ENCODE results near the gene SIRPB2. TPM values are rescaled to one million over a fixed set of nuclear protein-coding genes. Genes with fewer than 3 reads are reported as not detected.
A peak's percentile ranks its signal among the peaks of the same experiment; 100 is the strongest.

Gene SIRPB2
- total and polyA plus RNA-seq, 5 donors, result 1.8 to 5.4 (median 4.9) TPM

- H3K27me3 ChIP-seq (ENCODE audit: control insufficient read depth, insufficient read depth), result no peaks in the 10 kb centered on the region
- 78% methylated on average over 1 of the region's 1 CpG for WGBS
- intact Hi-C loops (cut with DNase I), result no loop called here
These were observed 35.1 kb upstream of the SIRPB2 start for GRCh38 chr20:1526310-1526709.

GRCh38 chr20:1524004-1524403 is 32.8 kb upstream of the SIRPB2 start:
- Histone ChIP-seq H3K4me1 (ENCODE audit: control insufficient read depth, insufficient read depth, low read length) (no peaks in the 10 kb centered on the region), H3K27me3 (ENCODE audit: control insufficient read depth, insufficient read depth) (no peaks in the 10 kb centered on the region)
- intact Hi-C loops (cut with DNase I), result no loop called here

More at GRCh38 chr20:1526310-1526709, 35.1 kb upstream of the SIRPB2 start:
- no peak for DNase-seq
- Histone ChIP-seq H3K4me1 (ENCODE audit: control insufficient read depth, insufficient read depth, low read length) (no peaks in the 10 kb centered on the region), H3K27ac (ENCODE audit: low read length) (no peak overlapping the region), H3K9me3 (ENCODE audit: control insufficient read depth, low read length) (no peaks in the 10 kb centered on the region), H3K4me3 (ENCODE audit: low read length) (no peak overlapping the region)
- ATAC-seq, result no peak

DNA sequence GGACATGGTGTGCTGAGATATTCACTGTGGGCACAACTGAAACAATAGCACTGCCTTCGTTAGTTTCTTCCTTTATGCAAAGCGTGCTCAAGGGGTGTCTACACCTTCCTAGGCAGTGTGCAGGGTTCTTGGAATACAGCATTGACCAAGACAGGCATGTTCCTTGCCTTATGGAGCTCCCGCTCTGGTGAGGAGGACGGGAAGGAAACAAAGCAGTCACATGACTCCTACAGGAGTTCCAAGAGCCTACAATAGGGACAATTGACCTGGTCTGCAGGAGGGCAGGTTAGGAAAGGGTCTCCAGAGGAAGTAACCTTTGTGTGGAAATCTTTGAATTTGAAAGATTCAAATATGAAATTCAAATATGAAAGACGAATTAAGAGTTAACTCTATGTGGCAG is 25.8 kb upstream of the SIRPB2 start:
- DNase-seq, result no peak
- H3K9me3 ChIP-seq (ENCODE audit: control insufficient read depth, low read length), result no peaks in the 10 kb centered on the region
- intact Hi-C loops (cut with DNase I), result no loop called here
- no peaks in the 10 kb centered on the region for H3K4me1 ChIP-seq (ENCODE audit: control insufficient read depth, insufficient read depth, low read length)
- H3K27ac ChIP-seq (ENCODE audit: low read length), result no peak overlapping the region
- H3K27me3 ChIP-seq (ENCODE audit: control insufficient read depth, insufficient read depth), result no peaks in the 10 kb centered on the region
- no peak for ATAC-seq
- no peak overlapping the region for H3K4me3 ChIP-seq (ENCODE audit: low read length)
- 69% methylated on average over 5 of the region's 5 CpGs for WGBS

More at GRCh38 chr20:1524004-1524403, 32.8 kb upstream of the SIRPB2 start:
- WGBS, result 47% methylated on average over 4 of the region's 4 CpGs
- no peak for ATAC-seq
- no peaks in the 10 kb centered on the region for H3K9me3 ChIP-seq (ENCODE audit: control insufficient read depth, low read length)
- no peak for DNase-seq
- no peak overlapping the region for H3K4me3 ChIP-seq (ENCODE audit: low read length)
- H3K27ac ChIP-seq (ENCODE audit: low read length), result no peak overlapping the region

GRCh38 chr20:1513801-1514200 is 22.6 kb upstream of the SIRPB2 start:
- Histone ChIP-seq H3K4me1 (ENCODE audit: control insufficient read depth, insufficient read depth, low read length) (no peaks in the 10 kb centered on the region), H3K4me3 (ENCODE audit: low read length) (no peak overlapping the region), H3K27me3 (ENCODE audit: control insufficient read depth, insufficient read depth) (no peaks in the 10 kb centered on the region), H3K9me3 (ENCODE audit: control insufficient read depth, low read length) (no peaks in the 10 kb centered on the region), H3K27ac (ENCODE audit: low read length) (no peak overlapping the region)
- intact Hi-C loops (cut with DNase I), result no loop called here
- WGBS, result 74% methylated on average over 1 of the region's 1 CpG
- no peak for ATAC-seq
- no peak for DNase-seq

DNA sequence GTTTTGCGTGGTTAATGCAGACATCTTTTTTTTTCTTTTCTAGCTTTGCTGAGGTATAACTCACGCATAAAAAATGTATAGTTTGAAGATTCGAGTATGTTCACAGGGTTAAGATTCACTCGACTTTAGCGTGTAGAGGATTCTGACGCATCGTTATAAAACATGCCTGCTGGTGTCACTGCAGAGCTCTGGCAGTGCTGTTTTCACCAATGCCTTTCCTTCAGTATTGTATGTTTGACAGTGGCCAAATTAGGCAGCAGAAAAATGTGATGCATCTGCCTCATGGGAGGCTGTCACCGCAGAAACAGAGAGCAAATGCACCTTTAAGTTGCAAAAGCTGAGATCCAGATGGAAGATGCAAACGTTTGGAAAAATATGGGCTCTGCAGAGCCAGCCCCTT is 18.0 kb upstream of the SIRPB2 start:
- Histone ChIP-seq H3K4me1 (ENCODE audit: control insufficient read depth, insufficient read depth, low read length) (no peaks in the 10 kb centered on the region), H3K4me3 (ENCODE audit: low read length) (no peak overlapping the region), H3K27ac (ENCODE audit: low read length) (no peak overlapping the region), H3K9me3 (ENCODE audit: control insufficient read depth, low read length) (no peaks in the 10 kb centered on the region), H3K27me3 (ENCODE audit: control insufficient read depth, insufficient read depth) (no peaks in the 10 kb centered on the region)
- 27% methylated on average over 9 of the region's 9 CpGs for WGBS
- no peak for ATAC-seq
- DNase-seq, result no peak
- intact Hi-C loops (cut with DNase I), result no loop called here

DNA sequence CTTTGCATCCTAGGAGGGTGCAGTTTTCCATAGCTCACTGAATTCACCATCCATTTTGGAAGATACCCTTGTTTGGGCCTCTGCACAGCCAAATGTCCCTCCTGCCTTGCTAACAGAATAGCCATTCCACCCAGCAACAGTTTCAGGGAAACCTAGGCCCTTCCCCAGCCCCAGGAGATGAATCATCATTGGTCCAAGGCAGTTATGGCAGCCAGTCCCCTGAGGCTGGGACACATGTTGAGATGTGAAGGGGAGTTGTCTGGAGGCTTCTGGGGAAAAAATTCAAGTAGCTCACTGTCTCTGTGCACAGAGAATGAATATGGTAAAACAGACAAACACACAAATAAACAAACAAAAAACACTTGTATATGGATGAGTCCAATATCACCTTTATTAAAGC is 17.4 kb upstream of the SIRPB2 start:
- DNase-seq (no peak), ATAC-seq (no peak)
- Histone ChIP-seq H3K27ac (ENCODE audit: low read length) (no peak overlapping the region), H3K9me3 (ENCODE audit: control insufficient read depth, low read length) (no peaks in the 10 kb centered on the region), H3K4me1 (ENCODE audit: control insufficient read depth, insufficient read depth, low read length) (no peaks in the 10 kb centered on the region), H3K27me3 (ENCODE audit: control insufficient read depth, insufficient read depth) (no peaks in the 10 kb centered on the region), H3K4me3 (ENCODE audit: low read length) (no peak overlapping the region)
- intact Hi-C loops (cut with DNase I), result no loop called here

DNA sequence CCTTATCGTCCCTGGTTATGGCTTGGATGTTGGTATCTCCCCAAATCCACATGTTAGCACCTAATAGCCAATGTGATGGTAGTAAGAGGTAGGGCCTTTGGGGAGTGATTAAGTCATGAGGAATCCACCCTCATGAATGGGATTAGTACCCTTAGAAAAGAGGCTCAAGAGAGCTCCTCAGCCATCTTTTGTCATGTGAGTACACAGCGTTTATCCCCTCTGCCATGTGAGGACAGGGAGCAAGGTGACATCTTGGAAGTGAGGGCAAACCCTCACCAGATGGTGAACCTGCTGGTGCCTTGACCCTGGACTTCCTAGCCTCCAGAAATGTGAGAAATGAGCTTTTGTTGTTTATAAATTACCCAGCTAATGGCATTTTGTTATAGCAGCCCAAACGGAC is 16.1 kb upstream of the SIRPB2 start:
- ATAC-seq, result no peak

DNA sequence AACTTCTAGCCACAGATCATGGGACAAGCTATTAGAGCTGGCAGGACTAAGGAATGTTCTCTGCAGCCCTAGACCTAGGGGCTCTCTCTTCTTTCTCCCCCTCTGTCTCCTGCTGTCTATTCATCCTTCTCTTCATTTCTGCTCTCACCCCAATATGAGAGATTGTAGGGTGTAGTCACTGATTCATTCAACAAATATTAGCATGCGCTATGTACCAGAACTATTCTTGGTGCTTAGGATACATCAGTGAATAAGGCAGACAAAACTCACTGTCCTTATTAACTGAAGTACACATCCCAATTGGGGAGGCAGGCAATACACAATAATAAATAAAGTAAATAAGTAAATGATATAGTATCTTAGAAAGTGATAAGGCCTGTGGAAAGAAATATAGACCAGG is 14.7 kb upstream of the SIRPB2 start:
- intact Hi-C loops (cut with DNase I), result no loop called here
- no peaks in the 10 kb centered on the region for H3K9me3 ChIP-seq (ENCODE audit: control insufficient read depth, low read length)
- H3K27me3 ChIP-seq (ENCODE audit: control insufficient read depth, insufficient read depth), result no peaks in the 10 kb centered on the region
- no peak overlapping the region for H3K4me3 ChIP-seq (ENCODE audit: low read length)
- no peaks in the 10 kb centered on the region for H3K4me1 ChIP-seq (ENCODE audit: control insufficient read depth, insufficient read depth, low read length)
- ATAC-seq (no peak), DNase-seq (no peak)
- no peak overlapping the region for H3K27ac ChIP-seq (ENCODE audit: low read length)
- WGBS, result 72% methylated on average over 1 of the region's 1 CpG

More for the DNA sequence above, 16.1 kb upstream of the SIRPB2 start:
- Histone ChIP-seq H3K27ac (ENCODE audit: low read length) (no peak overlapping the region), H3K9me3 (ENCODE audit: control insufficient read depth, low read length) (no peaks in the 10 kb centered on the region), H3K4me1 (ENCODE audit: control insufficient read depth, insufficient read depth, low read length) (no peaks in the 10 kb centered on the region), H3K4me3 (ENCODE audit: low read length) (no peak overlapping the region), H3K27me3 (ENCODE audit: control insufficient read depth, insufficient read depth) (no peaks in the 10 kb centered on the region)
- no peak for DNase-seq
- 71% methylated on average over 3 of the region's 3 CpGs for WGBS
- intact Hi-C loops (cut with DNase I), result no loop called here

DNA sequence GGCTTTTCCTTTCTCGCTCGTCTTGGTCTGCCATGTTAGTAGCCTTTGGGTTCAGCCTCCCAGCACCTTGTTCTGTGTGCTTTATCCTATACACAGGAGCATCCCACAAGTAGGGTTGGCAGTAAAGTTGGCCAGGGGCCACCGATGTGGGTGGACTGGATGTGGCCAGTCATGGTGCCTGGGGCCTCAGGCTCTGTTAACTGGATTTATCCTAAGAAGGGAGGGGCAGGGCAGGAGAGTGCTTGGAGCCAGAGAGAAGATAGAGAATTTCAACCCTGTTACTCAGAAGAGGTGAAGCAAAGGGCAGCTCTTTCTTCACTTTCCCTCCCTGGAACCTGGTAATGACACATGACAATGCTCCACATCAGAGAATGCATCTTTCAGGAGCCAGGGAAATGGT is 14.1 kb upstream of the SIRPB2 start:
- H3K27me3 ChIP-seq (ENCODE audit: control insufficient read depth, insufficient read depth), result no peaks in the 10 kb centered on the region
- ATAC-seq (no peak), DNase-seq (no peak)
- no peaks in the 10 kb centered on the region for H3K4me1 ChIP-seq (ENCODE audit: control insufficient read depth, insufficient read depth, low read length)
- no peaks in the 10 kb centered on the region for H3K9me3 ChIP-seq (ENCODE audit: control insufficient read depth, low read length)
- intact Hi-C loops (cut with DNase I), result no loop called here
- H3K27ac ChIP-seq (ENCODE audit: low read length), result no peak overlapping the region
- H3K4me3 ChIP-seq (ENCODE audit: low read length), result no peak overlapping the region
- WGBS, result 83% methylated on average over 3 of the region's 3 CpGs

DNA sequence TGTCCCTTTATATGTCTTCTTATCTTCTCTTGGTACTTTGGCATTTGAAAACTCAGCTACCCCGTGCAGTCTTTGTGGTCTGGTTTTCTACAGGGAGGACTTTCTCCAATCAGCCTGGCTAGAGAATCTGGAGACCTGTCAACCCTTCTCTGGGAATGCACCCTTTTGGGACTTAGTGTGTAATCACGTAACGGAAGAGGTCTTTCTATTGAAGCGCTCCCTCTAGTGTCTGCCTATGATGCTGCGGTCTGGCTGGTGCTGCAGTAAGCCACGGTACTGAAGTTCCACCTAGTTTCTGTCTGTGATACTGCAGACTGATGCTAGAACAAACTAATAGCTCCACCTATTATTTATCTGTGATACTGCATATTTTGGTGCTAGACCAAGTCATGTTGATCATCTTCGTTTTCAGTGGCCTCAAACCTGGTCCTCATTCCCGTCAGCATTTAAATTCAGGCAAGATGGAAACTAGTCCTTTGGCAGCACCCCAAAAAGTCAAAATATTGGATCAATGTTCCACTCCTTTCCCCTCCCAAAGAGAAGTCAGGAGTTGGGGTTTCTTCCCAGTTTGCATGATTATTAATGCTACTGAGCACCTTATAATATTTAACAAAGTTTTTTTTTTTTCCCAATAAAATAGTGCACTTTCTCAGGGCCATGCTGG is 12.5 kb upstream of the SIRPB2 start:
- H3K4me1 ChIP-seq (ENCODE audit: control insufficient read depth, insufficient read depth, low read length), result no peaks in the 10 kb centered on the region
- H3K9me3 ChIP-seq (ENCODE audit: control insufficient read depth, low read length), result no peaks in the 10 kb centered on the region
- H3K27me3 ChIP-seq (ENCODE audit: control insufficient read depth, insufficient read depth), result no peaks in the 10 kb centered on the region
- no peak overlapping the region for H3K4me3 ChIP-seq (ENCODE audit: low read length)
- H3K27ac ChIP-seq (ENCODE audit: low read length), result no peak overlapping the region
- intact Hi-C loops (cut with DNase I), result no loop called here
- ATAC-seq (peak; percentile 89 to 90), DNase-seq (peak; percentile 60 to 81 (median 74))
- WGBS, result 1% methylated on average over 8 of the region's 8 CpGs

- Histone ChIP-seq H3K4me1 (ENCODE audit: control insufficient read depth, insufficient read depth, low read length) (no peaks in the 10 kb centered on the region), H3K27me3 (ENCODE audit: control insufficient read depth, insufficient read depth) (no peaks in the 10 kb centered on the region), H3K27ac (ENCODE audit: low read length) (no peak overlapping the region), H3K9me3 (ENCODE audit: control insufficient read depth, low read length) (no peaks in the 10 kb centered on the region), H3K4me3 (ENCODE audit: low read length) (no peak overlapping the region)
- WGBS, result 33% methylated on average over 3 of the region's 3 CpGs
- ATAC-seq (no peak), DNase-seq (no peak)
- intact Hi-C loops (cut with DNase I), result no loop called here
These were observed 9.3 kb upstream of the SIRPB2 start for GRCh38 chr20:1500496-1500895.
